HepG2 (cell line): ENCODE measurements around the gene CERS5. TPM values are rescaled to one million over a fixed set of nuclear protein-coding genes. Genes with fewer than 3 reads are reported as not detected.

Source experiments
- ATAC-seq: fragments of 200-7000 bp; cut with Tn5 transposase; 3 replicates; pipeline ENCODE4 v1.9.1; 2020; ENCODE audit warnings: mild to moderate bottlenecking, moderate library complexity
- BruUV-seq: library from RNA; stranded (reverse); fragments of 400-500 nt; replicated peaks from 2 replicates; lab custom pipeline; 2021; lab: Mats Ljungman, UMichigan
- CTCF ChIA-PET: fragments of 300-600 bp; formaldehyde crosslinking; extraction: SDS; loops from one replicate; lab custom pipeline; 2021; ENCODE audit warnings: low total read pairs, inconsistent platforms, low intra/inter-chr PET ratio; lab: Yijun Ruan, JAX
- POLR2A ChIA-PET: fragments of 350-600 bp; sonication (Branson Sonifier 250); formaldehyde crosslinking; loops from one replicate; lab custom pipeline; 2020; ENCODE audit warnings: antibody characterized with exemption, inconsistent platforms; lab: Yijun Ruan, JAX
- DNase-seq: peaks from one replicate; pipeline ENCODE4 v3.0.0-alpha.2; 2015; ENCODE audit warnings: low spot score
- FAIRE-seq: peaks from 3 replicates; lab custom pipeline; 2011; peaks lifted over from hg19 to GRCh38; lab: Jason Lieb, UNC
- H2AFZ ChIP-seq: one replicate; pipeline ENCODE4 v1.6.1; 2011; ENCODE audit warnings: low read length, inconsistent platforms
- H3K27ac ChIP-seq: fragments of 300-600 bp; 3 replicates; pipeline ENCODE4 v1.8.0; 2011; ENCODE audit warnings: mixed run types, mild to moderate bottlenecking, mixed read lengths, low read length, inconsistent platforms; ENCODE audit not compliant: insufficient read depth; ENCODE audit errors: extremely low read length
- H3K27me3 ChIP-seq, 2 experiments: fragments of 200-600 bp in 1 of 2; 2 replicates in 1 of 2; 3 replicates in 1 of 2; pipeline versions ENCODE4 v1.6.0 to v1.8.0; 2011; ENCODE audit warnings: low read length in 2 of 2, mild to moderate bottlenecking in 2 of 2, moderate library complexity in 2 of 2, inconsistent platforms in 1 of 2; ENCODE audit not compliant: insufficient read depth in 2 of 2, control insufficient read depth in 1 of 2
- H3K36me3 ChIP-seq, 2 experiments: fragments of 200-600 bp in 1 of 2; replicated peaks in 1 of 2; 2 replicates in 1 of 2; 3 replicates in 1 of 2; pipeline versions ENCODE4 v1.5.1 to v1.8.0; 2011; ENCODE audit warnings: low read length in 2 of 2, inconsistent platforms in 1 of 2; ENCODE audit not compliant: insufficient read depth in 2 of 2, control insufficient read depth in 1 of 2
- H3K4me1 ChIP-seq: 2 replicates; pipeline ENCODE4 v1.5.1; 2012; ENCODE audit warnings: low read length, inconsistent platforms; ENCODE audit not compliant: insufficient read depth
- H3K4me2 ChIP-seq: 2 replicates; pipeline ENCODE4 v1.6.0; 2011; ENCODE audit warnings: low read depth, low read length, inconsistent platforms
- H3K4me3 ChIP-seq, 3 experiments: fragments of 200-600 bp in 1 of 3; sonication (generic), shearing (Covaris generic) in 1 of 3; replicated peaks in 1 of 3; 2 replicates each; pipeline ENCODE4 v1.5.1; 2011 to 2016; ENCODE audit warnings: low read length in 3 of 3, inconsistent platforms in 2 of 3, low read depth in 2 of 3, mild to moderate bottlenecking in 2 of 3, control low read depth in 1 of 3, mixed read lengths in 1 of 3; ENCODE audit not compliant: insufficient read depth in 1 of 3
- H3K79me2 ChIP-seq: one replicate; pipeline ENCODE4 v1.6.1; 2011; ENCODE audit warnings: low read length, inconsistent platforms; ENCODE audit not compliant: insufficient read depth
- H3K9ac ChIP-seq: 2 replicates; pipeline ENCODE4 v1.6.0; 2011; ENCODE audit warnings: mild to moderate bottlenecking, low read depth, low read length, inconsistent platforms; ENCODE audit not compliant: insufficient read depth
- H3K9me3 ChIP-seq: 2 replicates; pipeline ENCODE4 v1.5.1; 2012; ENCODE audit warnings: mild to moderate bottlenecking, low read length
- H4K20me1 ChIP-seq: 2 replicates; pipeline ENCODE4 v1.6.0; 2011; ENCODE audit warnings: inconsistent platforms, mild to moderate bottlenecking, low read length, moderate library complexity; ENCODE audit not compliant: insufficient read depth
- FOXO1 ChIP-seq: sonication (generic); formaldehyde crosslinking; IDR thresholded peaks from 2 replicates; pipeline ENCODE4 v1.4.0; 2020; ENCODE audit warnings: missing genetic modification reagents
- NR2F1 ChIP-seq, 2 experiments: fragments of 450-650 bp in 1 of 2; formaldehyde crosslinking in 1 of 2; IDR thresholded peaks; 2 replicates each; pipeline versions ENCODE4 v1.5.0 to v1.6.1; 2016 to 2020; ENCODE audit warnings: mild to moderate bottlenecking in 1 of 2, missing compliant biosample characterization in 1 of 2, missing genetic modification reagents in 1 of 2, moderate library complexity in 1 of 2
- POGZ ChIP-seq: sonication (generic); formaldehyde crosslinking; IDR thresholded peaks from 2 replicates; pipeline ENCODE4 v1.4.0; 2020; ENCODE audit warnings: mild to moderate bottlenecking, missing genetic modification reagents
- ZNF337 ChIP-seq: sonication (generic); formaldehyde crosslinking; IDR thresholded peaks from 2 replicates; pipeline ENCODE4 v1.5.1; 2020; ENCODE audit warnings: missing genetic modification reagents, low read depth, mild to moderate bottlenecking, borderline replicate concordance
- ZNF709 ChIP-seq: sonication (generic); formaldehyde crosslinking; IDR thresholded peaks from 2 replicates; pipeline ENCODE4 v1.5.0; 2020; ENCODE audit warnings: mild to moderate bottlenecking, missing genetic modification reagents
- ZNF841 ChIP-seq: sonication (generic); formaldehyde crosslinking; IDR thresholded peaks from 2 replicates; pipeline ENCODE4 v1.8.1; 2023; ENCODE audit warnings: missing genetic modification reagents, borderline replicate concordance
- WGBS: methylation state at CpG from one replicate; pipeline ENCODE4 v1.1.6; 2017; ENCODE audit warnings: low lambda C conversion rate; 5-methylcytosine and 5-hydroxymethylcytosine counted together
- in situ Hi-C: cut with HindIII; loops from 2 replicates; pipeline ENCODE4 v1.10.0; 2017; ENCODE audit warnings: low pct_unique_long_range_greater_than_20kb; ENCODE audit not compliant: extremely low pct_ligation_motif_present
- intact Hi-C: fragments of 100-400 bp; cut with micrococcal nuclease; formaldehyde crosslinking; loops from one replicate; pipeline ENCODE4 v1.10.0; 2022; ENCODE audit not compliant: unreplicated experiment
- polyA plus RNA-seq, 8 experiments: library from polyadenylated mRNA; depleted of rRNA in 3 of 8; stranded (reverse) in 7 of 8; unstranded in 1 of 8; fragments of >200 nt; fragmentation: Illumina TruSeq in 4 of 8; extraction: Trizol in 4 of 8; gene quantifications; 2 replicates each; pipeline versions ENCODE4 v1.2.1 to v1.2.3, GENCODE V29; 2011 to 2016; ENCODE audit warnings: low read depth in 4 of 8, missing spikeins in 1 of 8, mixed read lengths in 1 of 8; ENCODE audit not compliant: insufficient read depth in 1 of 8
- total RNA-seq, 5 experiments: library from RNA; depleted of rRNA; stranded (reverse); fragments of >200 nt; fragmentation: Illumina TruSeq; extraction: Trizol; gene quantifications; 2 replicates each; pipeline ENCODE4 v1.2.3, GENCODE V29; 2016; ENCODE audit warnings: low read depth in 1 of 5
- TF ChIP-seq, protein P1 (sequence below): sonication (generic); formaldehyde crosslinking; IDR thresholded peaks from 2 replicates; pipeline ENCODE4 v1.4.0; 2020; ENCODE audit warnings: missing genetic modification reagents, mild to moderate bottlenecking, borderline replicate concordance
- TF ChIP-seq, protein P2 (sequence below): sonication (generic); formaldehyde crosslinking; IDR thresholded peaks from 2 replicates; pipeline ENCODE4 v1.4.0; 2020; ENCODE audit warnings: missing genetic modification reagents
- TF ChIP-seq, protein P3 (sequence below): sonication (generic); formaldehyde crosslinking; IDR thresholded peaks from 2 replicates; pipeline ENCODE4 v1.4.0; 2020; ENCODE audit warnings: mild to moderate bottlenecking, missing genetic modification reagents

CERS5 gene
- total and polyA plus RNA-seq, 2 of the 13 experiments (the other 11 are each of a cell fraction or from before 2014, with no cell fraction given) = 22.3 to 48.8 TPM

DNA sequence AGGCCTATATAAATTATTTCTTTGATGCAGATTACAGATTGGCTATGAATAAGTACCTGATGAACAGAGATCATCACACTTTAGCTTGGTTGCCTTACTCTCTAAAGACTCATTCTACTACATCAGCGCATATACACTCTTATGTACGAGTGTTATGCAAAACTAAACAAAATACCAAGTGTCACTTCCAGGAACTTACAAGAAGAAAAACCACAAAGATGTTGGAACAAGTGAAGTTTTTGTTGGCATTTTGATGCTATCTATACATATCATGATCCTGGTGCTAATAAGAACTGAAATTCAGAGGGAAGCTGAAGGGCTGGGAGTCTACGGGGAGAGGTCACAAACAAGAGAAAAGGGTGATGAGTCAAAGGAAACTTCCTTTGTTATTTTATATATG, 47.9 kb upstream of the CERS5 start:
- Histone ChIP-seq H3K36me3 (peaks cover 0 to 5% of the 10 kb centered on the region in 2 experiments; a peak in 1 of 5 replicates), H3K27ac (no peak overlapping the region), H3K9me3 (no peaks in the 10 kb centered on the region), H3K27me3 (no peaks in the 10 kb centered on the region), H3K79me2 (no peaks in the 10 kb centered on the region), H3K4me1 (no peaks in the 10 kb centered on the region), H4K20me1 (no peaks in the 10 kb centered on the region), H3K9ac (no peak overlapping the region), H3K4me2 (no peak overlapping the region), H3K4me3 (no peak overlapping the region), H2AFZ (no peak overlapping the region)
- ChIA-PET POLR2A (no interaction called here), CTCF (no interaction called here)
- TF ChIP-seq, protein P1, sequence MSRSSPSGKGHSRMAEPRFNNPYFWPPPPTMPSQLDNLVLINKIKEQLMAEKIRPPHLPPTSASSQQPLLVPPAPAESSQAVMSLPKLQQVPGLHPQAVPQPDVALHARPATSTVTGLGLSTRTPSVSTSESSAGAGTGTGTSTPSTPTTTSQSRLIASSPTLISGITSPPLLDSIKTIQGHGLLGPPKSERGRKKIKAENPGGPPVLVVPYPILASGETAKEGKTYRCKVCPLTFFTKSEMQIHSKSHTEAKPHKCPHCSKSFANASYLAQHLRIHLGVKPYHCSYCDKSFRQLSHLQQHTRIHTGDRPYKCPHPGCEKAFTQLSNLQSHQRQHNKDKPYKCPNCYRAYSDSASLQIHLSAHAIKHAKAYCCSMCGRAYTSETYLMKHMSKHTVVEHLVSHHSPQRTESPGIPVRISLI (CRISPR knock-in tag) = no peak
- TF ChIP-seq ZNF337 (CRISPR knock-in tag) (no peak), NR2F1 (CRISPR knock-in tag; IDR thresholded peaks at IDR 0.05) (no peak), ZNF841 (CRISPR knock-in tag) (no peak), ZNF709 (CRISPR knock-in tag) (no peak), POGZ (CRISPR knock-in tag) (no peak), FOXO1 (CRISPR knock-in tag) (no peak)
- TF ChIP-seq, protein P2, sequence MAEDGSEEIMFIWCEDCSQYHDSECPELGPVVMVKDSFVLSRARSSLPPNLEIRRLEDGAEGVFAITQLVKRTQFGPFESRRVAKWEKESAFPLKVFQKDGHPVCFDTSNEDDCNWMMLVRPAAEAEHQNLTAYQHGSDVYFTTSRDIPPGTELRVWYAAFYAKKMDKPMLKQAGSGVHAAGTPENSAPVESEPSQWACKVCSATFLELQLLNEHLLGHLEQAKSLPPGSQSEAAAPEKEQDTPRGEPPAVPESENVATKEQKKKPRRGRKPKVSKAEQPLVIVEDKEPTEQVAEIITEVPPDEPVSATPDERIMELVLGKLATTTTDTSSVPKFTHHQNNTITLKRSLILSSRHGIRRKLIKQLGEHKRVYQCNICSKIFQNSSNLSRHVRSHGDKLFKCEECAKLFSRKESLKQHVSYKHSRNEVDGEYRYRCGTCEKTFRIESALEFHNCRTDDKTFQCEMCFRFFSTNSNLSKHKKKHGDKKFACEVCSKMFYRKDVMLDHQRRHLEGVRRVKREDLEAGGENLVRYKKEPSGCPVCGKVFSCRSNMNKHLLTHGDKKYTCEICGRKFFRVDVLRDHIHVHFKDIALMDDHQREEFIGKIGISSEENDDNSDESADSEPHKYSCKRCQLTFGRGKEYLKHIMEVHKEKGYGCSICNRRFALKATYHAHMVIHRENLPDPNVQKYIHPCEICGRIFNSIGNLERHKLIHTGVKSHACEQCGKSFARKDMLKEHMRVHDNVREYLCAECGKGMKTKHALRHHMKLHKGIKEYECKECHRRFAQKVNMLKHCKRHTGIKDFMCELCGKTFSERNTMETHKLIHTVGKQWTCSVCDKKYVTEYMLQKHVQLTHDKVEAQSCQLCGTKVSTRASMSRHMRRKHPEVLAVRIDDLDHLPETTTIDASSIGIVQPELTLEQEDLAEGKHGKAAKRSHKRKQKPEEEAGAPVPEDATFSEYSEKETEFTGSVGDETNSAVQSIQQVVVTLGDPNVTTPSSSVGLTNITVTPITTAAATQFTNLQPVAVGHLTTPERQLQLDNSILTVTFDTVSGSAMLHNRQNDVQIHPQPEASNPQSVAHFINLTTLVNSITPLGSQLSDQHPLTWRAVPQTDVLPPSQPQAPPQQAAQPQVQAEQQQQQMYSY = no peak
- TF ChIP-seq, protein P3, sequence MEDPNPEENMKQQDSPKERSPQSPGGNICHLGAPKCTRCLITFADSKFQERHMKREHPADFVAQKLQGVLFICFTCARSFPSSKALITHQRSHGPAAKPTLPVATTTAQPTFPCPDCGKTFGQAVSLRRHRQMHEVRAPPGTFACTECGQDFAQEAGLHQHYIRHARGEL (CRISPR knock-in tag) = no peak
- intact Hi-C loops = no loop called here
- WGBS = 94% methylated on average over 3 of the region's 3 CpGs
- BruUV-seq = no TSS peak
- FAIRE-seq = no peak
- ATAC-seq = no peak
- in situ Hi-C loops = no loop called here
- DNase-seq = no peak
